ENCODE data around the gene LDB2.

LDB2 gene

GRCh38 chr4:16721613-16722291, 176.7 kb downstream of the LDB2 start:
- DNase-seq (ENCODE audit: low spot score) = no peak

GRCh38 chr4:16720761-16721160, 177.7 kb downstream of the LDB2 start:
- DNase-seq (ENCODE audit: low spot score) = peak; percentile 7

GRCh38 chr4:16717266-16717970, 181.0 kb downstream of the LDB2 start:
- DNase-seq (ENCODE audit: low spot score) = no peak

GRCh38 chr4:16715482-16715881, 183.0 kb downstream of the LDB2 start:
- no peak for DNase-seq (ENCODE audit: low spot score)

- no peak for DNase-seq (ENCODE audit: low spot score)
Observed at GRCh38 chr4:16714191-16714590, 184.3 kb downstream of the LDB2 start.

GRCh38 chr4:16713696-16714095, 184.7 kb downstream of the LDB2 start:
- DNase-seq (ENCODE audit: low spot score) = no peak

- no peak for DNase-seq (ENCODE audit: low spot score)
Observed at GRCh38 chr4:16713271-16713670, 185.2 kb downstream of the LDB2 start.

- no peak for DNase-seq (ENCODE audit: low spot score)
Observed at GRCh38 chr4:16710198-16710597, 188.2 kb downstream of the LDB2 start.

- no peak for DNase-seq (ENCODE audit: low spot score)
Observed at GRCh38 chr4:16707874-16708273, 190.6 kb downstream of the LDB2 start.

GRCh38 chr4:16706251-16706650, 192.2 kb downstream of the LDB2 start:
- no peak for DNase-seq (ENCODE audit: low spot score)

- DNase-seq (ENCODE audit: low spot score) = no peak
Observed at GRCh38 chr4:16705341-16705740, 193.1 kb downstream of the LDB2 start.

GRCh38 chr4:16704489-16704888, 194.0 kb downstream of the LDB2 start:
- no peak for DNase-seq (ENCODE audit: low spot score)

GRCh38 chr4:16695896-16696295, 202.5 kb downstream of the LDB2 start:
- DNase-seq (ENCODE audit: low spot score) = peak; percentile 19

GRCh38 chr4:16694884-16695276, 203.6 kb downstream of the LDB2 start:
- DNase-seq (ENCODE audit: low spot score) = no peak

- DNase-seq (ENCODE audit: low spot score) = no peak
Observed at GRCh38 chr4:16694173-16694883, 204.1 kb downstream of the LDB2 start.

GRCh38 chr4:16693641-16694040, 204.8 kb downstream of the LDB2 start:
- no peak for DNase-seq (ENCODE audit: low spot score)

GRCh38 chr4:16692961-16693506, 205.4 kb downstream of the LDB2 start:
- peak; percentile 29 for DNase-seq (ENCODE audit: low spot score)

- DNase-seq (ENCODE audit: low spot score) = peak; percentile 17
Observed at GRCh38 chr4:16692524-16692923, 205.9 kb downstream of the LDB2 start.

GRCh38 chr4:16692046-16692445, 206.4 kb downstream of the LDB2 start:
- DNase-seq (ENCODE audit: low spot score) = no peak

- DNase-seq (ENCODE audit: low spot score) = no peak
Observed at GRCh38 chr4:16691450-16691849, 207.0 kb downstream of the LDB2 start.

GRCh38 chr4:16687845-16688244, 210.6 kb downstream of the LDB2 start:
- no peak for DNase-seq (ENCODE audit: low spot score)

GRCh38 chr4:16687011-16687410, 211.4 kb downstream of the LDB2 start:
- no peak for DNase-seq (ENCODE audit: low spot score)

GRCh38 chr4:16686195-16686594, 212.2 kb downstream of the LDB2 start:
- DNase-seq (ENCODE audit: low spot score) = no peak
